Activated CD4-positive, alpha-beta T cell treated with anti-CD3 and anti-CD28 coated beads for 36 hours (primary cell): ENCODE results near the gene COL4A1. TPM values are rescaled to one million over a fixed set of nuclear protein-coding genes. Genes with fewer than 3 reads are reported as not detected.
A peak's percentile ranks its signal among the peaks of the same experiment; 100 is the strongest.

ENCODE experiments used
- ATAC-seq: fragments of 200-7000 bp; cut with Tn5 transposase; one replicate; pipeline ENCODE4 v1.10.0; 2021; ENCODE audit warnings: mild to moderate bottlenecking, moderate library complexity
- CTCF ChIA-PET: fragments of 350-600 bp; sonication (Branson Sonifier 250); formaldehyde crosslinking; loops from one replicate; lab custom pipeline; 2021; ENCODE audit warnings: antibody characterized with exemption; lab: Charles Lee
- POLR2A ChIA-PET: fragments of 350-600 bp; sonication (Branson Sonifier 250); formaldehyde crosslinking; loops from one replicate; lab custom pipeline; 2021; ENCODE audit warnings: antibody characterized with exemption, inconsistent platforms; lab: Charles Lee
- DNase-seq: peaks from one replicate; pipeline ENCODE4 v3.0.0-alpha.2; 2020
- H3K27ac Mint-ChIP-seq: one replicate; pipeline ENCODE4 v1.8.0; 2021; ENCODE audit warnings: mixed read lengths
- H3K27me3 Mint-ChIP-seq: one replicate; pipeline ENCODE4 v1.8.0; 2021; ENCODE audit warnings: mixed read lengths
- H3K36me3 Mint-ChIP-seq: one replicate; pipeline ENCODE4 v1.8.0; 2021; ENCODE audit warnings: low read depth, mixed read lengths
- H3K4me1 Mint-ChIP-seq: one replicate; pipeline ENCODE4 v1.8.0; 2021; ENCODE audit warnings: mixed read lengths
- H3K4me3 Mint-ChIP-seq: one replicate; pipeline ENCODE4 v1.8.0; 2021; ENCODE audit warnings: mild to moderate bottlenecking, moderate library complexity, mixed read lengths
- H3K9me3 Mint-ChIP-seq: one replicate; pipeline ENCODE4 v1.8.0; 2021; ENCODE audit warnings: low read depth, mixed read lengths
- intact Hi-C, 2 experiments: fragments of 100-400 bp; cut with DNase I in 1 of 2; cut with micrococcal nuclease in 1 of 2; formaldehyde crosslinking; loops; one replicate each; pipeline versions ENCODE4 v1.14.2 to v1.15.1; 2022 to 2024; cut with DNase I, micrococcal nuclease
- total RNA-seq, 2 experiments: library from RNA; stranded (reverse); gene quantifications; one replicate each; pipeline ENCODE4 v1.2.3, GENCODE V29; 2021

Gene COL4A1
- total RNA-seq, 2 experiments from 2014 or later = 0.14 TPM; not detected in 1

DNA sequence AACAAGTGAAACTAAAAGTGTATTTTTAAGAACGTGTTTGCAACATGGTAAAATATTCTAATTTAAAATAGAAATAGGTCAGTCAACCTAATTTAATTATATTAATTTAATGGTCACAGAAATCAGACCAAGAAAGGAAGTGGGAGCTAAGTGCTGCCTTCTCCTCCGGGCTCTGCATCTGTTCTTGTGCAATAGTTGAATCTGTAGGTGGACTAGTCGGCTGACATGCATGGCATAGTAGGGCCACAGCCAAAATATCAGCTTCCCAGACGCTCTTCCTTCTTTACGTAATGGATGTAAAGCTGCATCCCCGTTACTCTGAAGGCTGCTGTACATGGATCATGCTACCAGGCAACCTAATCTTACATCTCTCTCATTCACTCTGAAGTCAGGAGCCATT is 47.3 kb downstream of the COL4A1 start:
- ATAC-seq (no peak), DNase-seq (no peak)
- intact Hi-C loops = no loop called here
- H3K9me3 Mint-ChIP-seq = peaks cover 3% of the 10 kb centered on the region
- no peak overlapping the region for H3K4me3 Mint-ChIP-seq
- H3K36me3 Mint-ChIP-seq = no peaks in the 10 kb centered on the region
- peaks cover 28% of the 10 kb centered on the region for H3K27me3 Mint-ChIP-seq
- H3K27ac Mint-ChIP-seq = no peak overlapping the region
- H3K4me1 Mint-ChIP-seq = no peaks in the 10 kb centered on the region
- ChIA-PET POLR2A (no interaction called here), CTCF (interaction anchor here (0.8 to 1.0 kb wide), 3 partner anchors 8 to 53 kb away, joined by 3 to 4 read pairs (median 3); no protein-coding TSS in a partner anchor)

DNA sequence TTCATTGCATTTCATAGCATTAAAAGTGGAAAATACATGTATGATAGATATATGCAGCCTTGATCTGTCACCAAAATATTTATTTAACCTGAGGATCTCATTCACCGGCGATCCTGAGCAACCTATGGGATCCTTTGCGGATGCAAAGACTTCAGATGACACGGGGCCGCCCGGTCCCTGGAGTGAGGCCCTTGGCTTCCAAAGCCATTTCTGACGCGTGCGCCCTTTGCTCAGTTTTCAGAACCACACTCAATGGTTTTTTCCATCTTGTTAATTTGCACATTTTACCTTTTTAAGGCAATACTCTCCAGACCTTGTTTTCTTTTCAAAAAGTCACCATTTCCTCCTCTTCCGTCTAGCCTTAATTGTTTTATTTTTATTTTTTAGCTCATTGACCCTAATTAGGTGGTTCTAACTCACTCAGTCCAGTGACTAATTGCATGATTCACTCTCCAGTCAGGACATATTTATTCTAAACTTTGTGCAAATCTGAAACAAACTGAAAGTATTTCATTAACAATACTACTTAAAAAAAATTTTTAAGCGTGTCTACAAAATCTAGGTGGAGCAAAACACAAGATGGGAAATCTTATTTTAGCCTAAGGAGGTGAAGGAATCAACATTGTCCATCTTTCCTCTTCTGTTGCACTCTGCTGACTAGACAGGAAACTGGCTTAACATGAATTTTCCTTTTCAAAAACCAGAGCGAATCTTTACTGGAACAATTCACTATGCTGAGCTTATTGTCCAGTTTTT is 47.9 kb downstream of the COL4A1 start:
- H3K4me3 Mint-ChIP-seq = no peak overlapping the region
- intact Hi-C loops = no loop called here
- no peak for ATAC-seq
- H3K27ac Mint-ChIP-seq = no peak overlapping the region
- peaks cover 3% of the 10 kb centered on the region for H3K9me3 Mint-ChIP-seq
- no peak for DNase-seq
- POLR2A ChIA-PET = no interaction called here
- no peaks in the 10 kb centered on the region for H3K36me3 Mint-ChIP-seq
- H3K4me1 Mint-ChIP-seq = no peaks in the 10 kb centered on the region
- peaks cover 27% of the 10 kb centered on the region for H3K27me3 Mint-ChIP-seq
- CTCF ChIA-PET = interaction anchor here (0.7 to 1.0 kb wide), 4 partner anchors 9 to 300 kb away, joined by 3 to 4 read pairs (median 3); no protein-coding TSS in a partner anchor

DNA sequence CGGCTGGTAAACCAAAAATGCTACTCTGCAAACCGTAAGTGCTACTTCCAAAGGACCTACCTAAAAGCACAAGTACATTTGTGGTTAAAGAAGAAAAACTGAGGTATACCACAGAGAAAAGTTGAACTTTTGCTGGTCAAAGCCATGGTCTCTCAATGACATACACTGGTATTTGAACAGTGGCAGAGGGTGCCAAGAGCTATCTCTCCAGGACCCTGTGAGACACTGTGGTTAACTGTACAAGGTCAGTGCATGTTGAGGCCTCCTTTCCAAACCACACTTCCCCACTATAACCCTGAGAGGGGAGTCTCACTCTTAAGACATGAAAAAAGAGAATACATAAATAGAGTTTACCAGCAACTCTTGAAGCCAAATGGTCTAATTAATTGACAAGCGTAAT is 49.5 kb downstream of the COL4A1 start:
- POLR2A ChIA-PET = no interaction called here
- intact Hi-C loops = no loop called here

DNA sequence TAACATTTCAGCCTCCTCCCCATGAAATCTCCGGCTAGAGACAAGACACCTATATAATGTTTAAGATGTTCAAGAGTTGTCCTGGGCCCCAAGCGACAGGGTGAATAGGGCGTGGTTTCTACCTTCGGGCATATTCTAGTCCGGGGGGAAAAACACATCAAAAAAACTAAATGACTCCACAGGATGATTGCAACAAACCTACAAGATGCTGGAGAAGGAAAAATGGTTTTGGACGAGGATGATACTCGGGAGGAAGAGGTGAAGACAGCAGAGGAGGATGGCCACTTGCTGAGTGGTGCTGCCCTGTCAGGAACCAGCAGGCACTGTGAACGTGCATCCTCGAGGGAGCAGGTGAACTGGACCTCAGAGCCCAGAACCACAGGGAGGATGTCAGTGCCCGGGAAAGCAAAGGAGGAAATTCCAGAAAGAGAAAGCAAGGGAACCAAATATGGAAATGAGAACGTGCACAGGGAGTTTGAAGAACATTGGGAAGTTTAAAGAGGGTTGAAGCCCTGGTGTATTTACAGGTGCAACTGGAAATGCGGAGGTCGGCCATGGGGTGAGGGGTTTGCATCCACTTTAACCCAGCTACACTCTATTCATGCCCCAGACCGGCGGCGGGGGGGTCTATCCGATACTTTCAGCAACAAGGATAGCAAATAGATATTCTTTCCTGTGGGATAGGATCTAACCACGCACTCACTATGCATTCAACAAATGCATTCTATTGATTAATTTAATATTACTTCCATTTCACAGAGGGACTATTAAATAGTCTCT is 50.6 kb downstream of the COL4A1 start:
- H3K4me3 Mint-ChIP-seq = no peak overlapping the region
- intact Hi-C loops = no loop called here

More for the DNA sequence above, 49.5 kb downstream of the COL4A1 start:
- peaks cover 3% of the 10 kb centered on the region for H3K9me3 Mint-ChIP-seq
- no peaks in the 10 kb centered on the region for H3K4me1 Mint-ChIP-seq
- ATAC-seq (no peak), DNase-seq (no peak)
- CTCF ChIA-PET = no interaction called here
- no peaks in the 10 kb centered on the region for H3K36me3 Mint-ChIP-seq
- H3K27ac Mint-ChIP-seq = no peak overlapping the region
- peaks cover 19% of the 10 kb centered on the region for H3K27me3 Mint-ChIP-seq
- H3K4me3 Mint-ChIP-seq = no peak overlapping the region

DNA sequence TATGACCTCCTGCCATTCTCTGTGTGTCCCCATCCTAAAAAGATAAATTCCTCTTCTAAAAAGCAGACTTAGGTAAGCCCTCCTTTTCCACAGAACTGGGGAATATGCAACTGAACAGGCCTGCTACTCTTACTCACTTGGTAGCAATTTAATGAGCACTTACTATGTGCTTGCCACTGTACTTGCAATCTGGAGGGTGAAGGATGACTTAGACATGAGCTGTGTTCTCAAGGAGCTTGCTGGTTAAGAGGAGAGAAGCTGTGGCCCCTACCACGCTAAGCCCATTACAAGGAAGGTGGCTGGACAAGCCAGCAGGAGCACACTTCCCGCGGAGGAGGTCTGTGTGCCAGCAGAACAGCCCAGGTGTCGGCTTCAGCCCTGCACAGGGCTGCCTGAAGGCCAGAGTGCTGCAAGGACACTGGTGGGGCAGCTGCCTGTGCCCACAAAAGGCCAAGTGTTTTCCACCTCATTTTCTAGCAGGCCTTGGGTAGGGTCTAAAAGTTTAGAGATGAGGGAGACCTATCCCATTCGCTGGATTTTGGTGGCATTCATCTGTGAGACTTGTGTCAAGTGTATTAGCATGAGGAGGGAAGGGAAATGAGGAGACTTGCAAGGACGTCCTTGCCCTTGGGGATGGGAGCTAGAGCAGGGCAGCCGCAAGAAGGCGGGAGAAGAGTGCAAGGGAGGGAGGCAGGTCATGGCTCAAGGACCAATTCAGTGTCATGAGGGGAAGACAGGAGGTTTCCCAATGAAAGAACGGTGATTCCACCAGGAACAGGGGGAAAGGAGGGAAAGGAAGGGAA is 52.0 kb downstream of the COL4A1 start:
- no peak for DNase-seq
- peaks cover 3% of the 10 kb centered on the region for H3K9me3 Mint-ChIP-seq
- ChIA-PET POLR2A (no interaction called here), CTCF (no interaction called here)
- H3K36me3 Mint-ChIP-seq = no peaks in the 10 kb centered on the region
- H3K27me3 Mint-ChIP-seq = peaks cover 6% of the 10 kb centered on the region
- H3K4me1 Mint-ChIP-seq = no peaks in the 10 kb centered on the region
- no peak overlapping the region for H3K27ac Mint-ChIP-seq
- no peak overlapping the region for H3K4me3 Mint-ChIP-seq
- ATAC-seq = no peak
- intact Hi-C loops = no loop called here

More for the DNA sequence above, 50.6 kb downstream of the COL4A1 start:
- H3K9me3 Mint-ChIP-seq = peaks cover 3% of the 10 kb centered on the region
- ChIA-PET CTCF (no interaction called here), POLR2A (no interaction called here)
- H3K4me1 Mint-ChIP-seq = no peaks in the 10 kb centered on the region
- peaks cover 11% of the 10 kb centered on the region for H3K27me3 Mint-ChIP-seq
- H3K27ac Mint-ChIP-seq = no peak overlapping the region
- DNase-seq (no peak), ATAC-seq (no peak)
- no peaks in the 10 kb centered on the region for H3K36me3 Mint-ChIP-seq

DNA sequence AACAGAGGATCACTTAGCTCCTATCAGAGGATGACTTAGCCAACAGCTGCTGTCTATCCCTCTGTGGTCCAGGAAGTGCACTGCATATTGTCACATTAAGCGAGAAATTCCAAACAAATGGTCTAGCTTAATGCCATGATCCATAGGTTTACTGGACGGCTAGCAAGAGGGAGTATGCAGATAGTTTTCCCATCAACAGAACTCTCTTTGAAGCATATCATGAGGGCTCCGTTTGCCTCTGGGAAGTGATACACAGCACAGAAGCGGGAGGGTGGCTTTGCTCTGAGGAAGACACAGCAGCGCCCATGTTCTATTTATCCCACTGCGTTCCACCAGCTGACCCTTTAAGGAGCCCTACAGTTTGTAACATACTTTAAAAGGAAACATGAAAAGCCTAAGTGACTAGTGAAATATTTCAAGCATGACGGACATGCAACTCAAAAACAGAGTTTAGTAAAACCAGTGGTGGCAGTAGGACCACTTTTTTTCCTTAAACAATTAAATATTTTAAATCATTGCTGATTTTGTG is 52.7 kb downstream of the COL4A1 start:
- Mint-ChIP-seq H3K27ac (no peak overlapping the region), H3K4me1 (no peaks in the 10 kb centered on the region), H3K36me3 (no peaks in the 10 kb centered on the region), H3K9me3 (peaks cover 3% of the 10 kb centered on the region), H3K4me3 (no peak overlapping the region), H3K27me3 (peaks cover 4% of the 10 kb centered on the region)
- POLR2A ChIA-PET = no interaction called here
- ATAC-seq (no peak), DNase-seq (no peak)
- intact Hi-C loops = no loop called here
- CTCF ChIA-PET = interaction anchor here (0.7 kb wide), 1 partner anchor 12 kb away, joined by 4 read pairs; no protein-coding TSS in a partner anchor

DNA sequence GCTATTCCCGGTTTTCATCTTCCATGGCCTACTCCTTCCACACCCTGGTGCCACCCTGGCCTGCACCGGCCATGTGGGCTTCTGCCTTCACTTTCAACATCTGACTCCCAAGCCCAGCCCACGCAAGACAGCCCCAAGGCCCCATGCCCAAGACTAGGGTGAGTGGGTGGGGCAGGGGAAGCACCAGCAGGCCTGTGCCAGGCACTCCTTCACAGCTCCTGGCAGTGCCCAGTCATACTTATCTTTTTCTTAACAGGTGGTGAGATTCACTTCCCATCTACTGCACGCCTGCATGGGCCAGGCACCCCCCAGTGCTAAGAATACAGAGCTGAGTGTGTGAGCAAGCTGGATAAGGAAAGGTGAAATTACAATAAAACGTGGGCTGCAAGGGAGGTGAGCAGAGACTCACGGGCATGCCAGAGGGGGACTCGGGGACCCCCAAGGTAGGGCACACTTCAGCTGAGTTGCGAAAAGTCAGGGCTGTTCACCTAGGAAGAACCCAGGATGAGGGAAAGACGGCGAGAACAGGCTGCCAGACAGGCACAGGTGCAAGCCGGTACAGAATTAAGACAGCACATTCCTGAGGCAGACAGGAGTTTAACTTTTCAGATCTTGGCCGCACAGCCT is 55.7 kb downstream of the COL4A1 start:
- no peak overlapping the region for H3K4me3 Mint-ChIP-seq
- no peaks in the 10 kb centered on the region for H3K4me1 Mint-ChIP-seq
- CTCF ChIA-PET = no interaction called here
- intact Hi-C loops = no loop called here
- peaks cover 7% of the 10 kb centered on the region for H3K27me3 Mint-ChIP-seq
- H3K36me3 Mint-ChIP-seq = no peaks in the 10 kb centered on the region
- peak; percentile 26 for DNase-seq
- peaks cover 3% of the 10 kb centered on the region for H3K9me3 Mint-ChIP-seq
- H3K27ac Mint-ChIP-seq = no peak overlapping the region
- POLR2A ChIA-PET = no interaction called here
- ATAC-seq = peak; percentile 26

DNA sequence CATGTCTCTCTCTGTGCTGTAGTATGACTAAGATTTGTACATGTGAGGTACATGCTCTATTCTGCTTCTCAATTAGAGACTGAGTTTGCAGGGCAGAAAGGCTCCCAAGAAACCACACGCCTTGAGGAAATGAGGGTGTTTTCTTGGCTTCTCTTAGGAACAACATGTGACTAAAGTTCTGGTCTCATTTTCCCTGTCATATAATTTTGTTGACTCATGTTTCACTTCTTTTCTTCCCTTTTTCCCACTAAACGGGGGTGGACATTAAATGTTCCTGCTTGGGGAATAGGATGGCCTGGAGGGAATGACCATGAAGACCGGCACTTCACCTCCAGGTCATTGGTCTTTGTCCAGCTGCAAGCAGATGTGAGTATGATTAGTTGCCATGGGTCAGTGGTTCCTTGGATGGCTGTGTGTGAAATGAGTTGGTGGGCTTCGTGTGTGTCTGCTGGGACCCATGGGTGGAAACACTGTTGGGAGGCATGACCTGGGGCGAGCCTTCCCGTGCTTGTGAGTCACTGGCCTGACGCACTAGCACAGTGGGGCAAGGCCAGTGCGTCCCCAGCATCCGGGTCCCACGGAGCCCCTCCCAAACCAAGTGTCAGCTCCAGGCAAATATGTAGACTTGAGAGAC is 56.6 kb downstream of the COL4A1 start:
- Mint-ChIP-seq H3K36me3 (no peaks in the 10 kb centered on the region), H3K27ac (no peak overlapping the region), H3K4me1 (no peaks in the 10 kb centered on the region), H3K4me3 (no peak overlapping the region), H3K9me3 (peaks cover 3% of the 10 kb centered on the region), H3K27me3 (peaks cover 9% of the 10 kb centered on the region)
- POLR2A ChIA-PET = no interaction called here
- intact Hi-C loops = no loop called here
- ATAC-seq = no peak
- CTCF ChIA-PET = interaction anchor here (0.6 kb wide), 1 partner anchor 162 kb away, joined by 3 read pairs; no protein-coding TSS in a partner anchor
- DNase-seq = no peak

DNA sequence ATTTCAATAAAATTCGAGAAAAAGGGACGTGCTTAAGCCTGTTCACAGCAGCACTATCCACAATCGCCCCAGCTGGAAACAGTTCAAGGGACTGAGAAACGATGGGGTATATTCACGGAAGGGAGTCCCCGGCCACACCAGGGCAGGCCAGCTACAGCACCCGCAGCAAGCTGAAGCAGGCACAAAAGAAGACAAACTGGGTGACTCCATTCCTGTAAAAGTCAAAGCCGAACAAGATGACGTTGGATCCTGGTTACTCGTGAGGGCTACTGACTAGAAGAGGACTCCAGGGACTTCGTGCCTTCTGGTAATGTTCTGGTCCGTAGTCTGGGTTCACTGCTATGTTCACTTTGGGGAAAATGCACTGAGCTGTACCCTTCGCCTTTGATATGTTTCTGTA is 57.6 kb downstream of the COL4A1 start:
- intact Hi-C loops = no loop called here
- no peaks in the 10 kb centered on the region for H3K4me1 Mint-ChIP-seq
- H3K27ac Mint-ChIP-seq = no peak overlapping the region
- POLR2A ChIA-PET = no interaction called here
- no peaks in the 10 kb centered on the region for H3K9me3 Mint-ChIP-seq
- CTCF ChIA-PET = interaction anchor here (0.7 kb wide), 1 partner anchor 190 kb away, joined by 3 read pairs; no protein-coding TSS in a partner anchor
- H3K4me3 Mint-ChIP-seq = no peak overlapping the region
- no peak for DNase-seq
- no peaks in the 10 kb centered on the region for H3K36me3 Mint-ChIP-seq
- ATAC-seq = no peak
- H3K27me3 Mint-ChIP-seq = peaks cover 11% of the 10 kb centered on the region

DNA sequence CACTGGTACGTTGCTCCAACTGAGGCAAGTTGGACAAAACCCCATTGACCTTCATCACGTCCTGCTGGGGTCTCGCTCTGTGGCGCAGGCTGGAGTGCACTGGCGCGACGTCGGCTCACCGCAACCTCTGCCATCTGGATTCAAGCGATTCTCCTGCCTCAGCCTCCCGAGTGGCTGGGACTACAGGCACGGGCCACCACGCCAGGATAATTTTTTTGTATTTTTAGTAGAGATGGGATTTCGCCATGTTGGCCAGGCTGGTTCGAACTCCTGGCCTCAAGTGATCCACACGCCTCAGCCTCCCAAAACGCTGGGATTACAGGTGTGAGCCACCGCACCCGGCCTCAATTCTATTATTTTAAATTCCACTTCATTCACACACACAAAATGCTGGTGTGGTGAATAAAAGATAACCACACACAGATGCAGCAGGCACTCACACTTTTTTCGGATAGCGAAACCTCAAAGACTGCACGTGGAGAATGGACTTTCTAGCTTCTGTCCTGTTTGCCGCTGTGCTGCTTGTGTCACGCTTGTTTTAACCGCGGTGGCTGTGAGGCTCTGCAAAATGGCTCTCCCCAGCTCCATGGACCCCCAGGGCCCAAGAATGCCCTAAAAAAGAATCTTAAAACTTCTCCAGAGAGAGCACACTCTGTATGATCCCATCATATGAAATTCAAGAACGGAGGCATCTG is 58.4 kb downstream of the COL4A1 start:
- ATAC-seq (no peak), DNase-seq (no peak)
- Mint-ChIP-seq H3K4me3 (no peak overlapping the region), H3K27ac (no peak overlapping the region), H3K36me3 (no peaks in the 10 kb centered on the region), H3K4me1 (no peaks in the 10 kb centered on the region), H3K27me3 (peaks cover 11% of the 10 kb centered on the region), H3K9me3 (no peaks in the 10 kb centered on the region)
- POLR2A ChIA-PET = no interaction called here
- CTCF ChIA-PET = interaction anchor here (0.7 kb wide), 1 partner anchor 191 kb away, joined by 3 read pairs; no protein-coding TSS in a partner anchor
- intact Hi-C loops = no loop called here
